Measurements from ENCODE around the gene NDUFAF3.

Gene NDUFAF3

DNA sequence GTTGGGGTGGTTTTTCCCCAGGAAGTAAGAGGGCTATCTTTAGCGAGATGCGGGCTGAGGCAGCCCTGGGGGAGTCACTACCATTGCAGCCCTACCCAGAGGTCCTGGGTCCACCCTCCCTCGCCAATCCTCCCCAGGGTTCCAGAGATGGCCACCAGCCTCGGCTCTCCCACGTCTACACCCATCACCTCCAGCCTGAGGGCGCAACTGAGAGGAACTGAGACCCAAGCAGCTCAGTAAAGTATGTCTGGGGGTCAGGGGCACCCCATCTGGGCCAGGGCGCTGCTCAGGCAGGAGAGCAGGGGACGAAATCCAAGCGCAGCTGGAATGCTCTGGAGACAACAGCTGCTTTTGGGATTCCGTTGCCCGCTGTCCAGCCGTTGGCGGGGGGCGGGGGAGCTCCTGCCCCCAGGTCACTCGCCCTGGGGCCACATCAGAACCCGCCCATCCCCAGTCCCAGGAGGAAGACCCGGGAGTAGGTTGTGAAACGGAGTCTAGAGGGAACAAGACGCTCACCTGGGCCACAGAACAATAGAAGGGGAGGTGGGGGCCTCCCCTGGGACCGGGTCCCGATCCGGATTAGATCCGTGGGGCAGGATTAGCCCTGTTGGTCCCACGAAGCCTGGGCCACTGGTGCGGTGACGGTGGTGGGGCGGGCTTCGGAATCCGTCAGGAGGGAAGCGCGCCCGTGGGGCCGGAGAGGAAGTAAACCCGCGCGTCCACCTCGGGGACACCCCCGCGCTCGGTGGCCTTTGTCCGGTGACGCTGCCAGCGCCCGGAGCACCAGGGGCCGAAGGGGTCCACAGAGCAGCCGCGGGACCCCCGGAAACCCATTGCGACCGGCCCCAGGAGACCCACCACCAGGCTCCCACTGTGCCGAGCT is 1.4 kb upstream of the NDUFAF3 start:
- peak overlapping the region; percentile 88 for H3K27ac ChIP-seq (ENCODE audit: poor library complexity, severe bottlenecking)

DNA sequence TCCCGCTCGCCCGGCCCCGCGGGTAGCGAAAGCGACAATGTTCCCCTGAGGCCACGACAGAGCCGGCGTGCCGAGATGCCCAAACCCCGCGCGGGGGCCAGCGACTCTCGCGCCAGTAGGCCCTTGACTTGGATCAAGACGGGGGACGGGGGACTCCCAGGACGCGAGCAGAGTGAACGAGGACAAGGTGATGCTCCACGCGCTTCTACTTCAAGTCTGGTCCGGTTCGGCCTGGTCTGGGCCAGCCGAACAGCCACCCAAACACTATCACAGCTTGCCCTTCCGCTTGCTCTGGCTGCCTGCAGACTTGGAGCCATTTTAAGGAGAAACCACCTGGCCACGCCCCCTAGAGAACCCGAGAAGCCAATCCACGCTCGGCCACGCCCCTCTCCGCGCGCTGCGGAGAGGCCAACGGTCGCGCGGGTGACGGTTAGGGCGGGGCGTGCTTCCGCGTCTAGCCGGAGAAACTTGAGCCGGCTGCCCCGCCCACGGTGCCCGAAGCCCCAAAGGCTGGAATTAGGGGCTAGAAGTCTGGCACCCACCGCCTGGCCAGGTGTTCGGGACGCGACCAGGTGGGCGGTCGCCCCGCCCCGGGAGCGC is 608 bp upstream of the NDUFAF3 start:
- peak; percentile 43 for ATAC-seq (ENCODE audit: low read depth)
- Histone ChIP-seq H3K27ac (ENCODE audit: poor library complexity, severe bottlenecking) (peak overlapping the region; percentile 88), H3K36me3 (ENCODE audit: low read depth) (peaks cover 41% of the 10 kb centered on the region), H3K9me3 (ENCODE audit: severe bottlenecking) (no peaks in the 10 kb centered on the region), H3K4me1 (ENCODE audit: insufficient read depth, poor library complexity, severe bottlenecking) (peaks cover 4% of the 10 kb centered on the region), H3K27me3 (ENCODE audit: insufficient read depth, poor library complexity, severe bottlenecking) (no peaks in the 10 kb centered on the region), H3K4me3 (ENCODE audit: severe bottlenecking) (peak overlapping the region; percentile 75)
- TF ChIP-seq, protein P1, sequence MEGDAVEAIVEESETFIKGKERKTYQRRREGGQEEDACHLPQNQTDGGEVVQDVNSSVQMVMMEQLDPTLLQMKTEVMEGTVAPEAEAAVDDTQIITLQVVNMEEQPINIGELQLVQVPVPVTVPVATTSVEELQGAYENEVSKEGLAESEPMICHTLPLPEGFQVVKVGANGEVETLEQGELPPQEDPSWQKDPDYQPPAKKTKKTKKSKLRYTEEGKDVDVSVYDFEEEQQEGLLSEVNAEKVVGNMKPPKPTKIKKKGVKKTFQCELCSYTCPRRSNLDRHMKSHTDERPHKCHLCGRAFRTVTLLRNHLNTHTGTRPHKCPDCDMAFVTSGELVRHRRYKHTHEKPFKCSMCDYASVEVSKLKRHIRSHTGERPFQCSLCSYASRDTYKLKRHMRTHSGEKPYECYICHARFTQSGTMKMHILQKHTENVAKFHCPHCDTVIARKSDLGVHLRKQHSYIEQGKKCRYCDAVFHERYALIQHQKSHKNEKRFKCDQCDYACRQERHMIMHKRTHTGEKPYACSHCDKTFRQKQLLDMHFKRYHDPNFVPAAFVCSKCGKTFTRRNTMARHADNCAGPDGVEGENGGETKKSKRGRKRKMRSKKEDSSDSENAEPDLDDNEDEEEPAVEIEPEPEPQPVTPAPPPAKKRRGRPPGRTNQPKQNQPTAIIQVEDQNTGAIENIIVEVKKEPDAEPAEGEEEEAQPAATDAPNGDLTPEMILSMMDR (IDR thresholded peaks at IDR 0.05; ENCODE audit: poor library complexity, severe bottlenecking), result no peak
- DNase-seq (ENCODE audit: low spot score), result peak; percentile 99

More for the DNA sequence above, 1.4 kb upstream of the NDUFAF3 start:
- Histone ChIP-seq H3K4me3 (ENCODE audit: severe bottlenecking) (peak overlapping the region; percentile 75), H3K9me3 (ENCODE audit: severe bottlenecking) (no peaks in the 10 kb centered on the region), H3K4me1 (ENCODE audit: insufficient read depth, poor library complexity, severe bottlenecking) (peaks cover 4% of the 10 kb centered on the region), H3K27me3 (ENCODE audit: insufficient read depth, poor library complexity, severe bottlenecking) (no peaks in the 10 kb centered on the region), H3K36me3 (ENCODE audit: low read depth) (peaks cover 42% of the 10 kb centered on the region)
- TF ChIP-seq, protein P1 (IDR thresholded peaks at IDR 0.05; ENCODE audit: poor library complexity, severe bottlenecking), result no peak
- ATAC-seq (ENCODE audit: low read depth) (no peak), DNase-seq (ENCODE audit: low spot score) (no peak)

DNA sequence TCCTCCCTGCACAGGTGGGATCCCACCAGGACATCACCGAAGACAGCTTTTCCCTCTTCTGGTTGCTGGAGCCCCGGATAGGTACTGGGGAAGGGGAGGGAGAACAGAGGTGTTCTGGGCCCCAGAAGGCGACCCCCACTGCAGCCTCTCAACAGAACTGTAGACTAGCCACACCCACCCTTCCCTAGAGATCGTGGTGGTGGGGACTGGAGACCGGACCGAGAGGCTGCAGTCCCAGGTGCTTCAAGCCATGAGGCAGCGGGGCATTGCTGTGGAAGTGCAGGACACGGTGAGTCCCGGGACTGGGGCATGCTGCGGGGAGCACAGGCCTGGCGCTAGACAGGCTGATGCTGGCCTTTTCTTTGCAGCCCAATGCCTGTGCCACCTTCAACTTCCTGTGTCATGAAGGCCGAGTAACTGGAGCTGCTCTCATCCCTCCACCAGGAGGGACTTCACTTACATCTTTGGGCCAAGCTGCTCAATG is 809 bp downstream of the NDUFAF3 start:
- TF ChIP-seq, protein P1 (IDR thresholded peaks at IDR 0.05; ENCODE audit: poor library complexity, severe bottlenecking), result no peak
- H3K27ac ChIP-seq (ENCODE audit: poor library complexity, severe bottlenecking), result peak overlapping the region; percentile 88
- peaks cover 4% of the 10 kb centered on the region for H3K4me1 ChIP-seq (ENCODE audit: insufficient read depth, poor library complexity, severe bottlenecking)
- ATAC-seq (ENCODE audit: low read depth), result no peak
- peak overlapping the region; percentile 75 for H3K4me3 ChIP-seq (ENCODE audit: severe bottlenecking)
- H3K36me3 ChIP-seq (ENCODE audit: low read depth), result peaks cover 49% of the 10 kb centered on the region
- no peak for DNase-seq (ENCODE audit: low spot score)
- H3K9me3 ChIP-seq (ENCODE audit: severe bottlenecking), result no peaks in the 10 kb centered on the region
- no peaks in the 10 kb centered on the region for H3K27me3 ChIP-seq (ENCODE audit: insufficient read depth, poor library complexity, severe bottlenecking)

DNA sequence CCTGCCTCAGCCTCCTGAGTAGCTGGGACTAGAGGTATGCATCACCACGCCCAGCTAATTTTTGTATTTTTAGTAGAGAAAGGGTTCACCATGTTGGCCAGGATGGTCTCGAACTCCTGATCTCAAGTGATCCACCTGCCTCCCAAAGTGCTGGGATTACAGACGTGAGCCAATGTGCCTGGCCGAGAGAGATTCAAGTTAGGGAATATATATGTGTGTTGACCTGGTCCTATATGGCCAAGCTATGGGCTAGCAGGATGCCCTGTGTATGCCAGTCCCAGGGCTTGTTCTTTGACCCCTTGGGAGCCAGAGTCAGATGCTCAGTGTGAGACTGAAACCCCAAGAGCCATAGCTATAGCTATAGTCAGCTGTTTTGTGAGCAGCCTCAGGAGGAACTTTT is 1.9 kb downstream of the NDUFAF3 start:
- TF ChIP-seq, protein P1 (IDR thresholded peaks at IDR 0.05; ENCODE audit: poor library complexity, severe bottlenecking), result no peak
- no peak for DNase-seq (ENCODE audit: low spot score)
- no peak overlapping the region for H3K27ac ChIP-seq (ENCODE audit: poor library complexity, severe bottlenecking)
- H3K36me3 ChIP-seq (ENCODE audit: low read depth), result peaks cover 56% of the 10 kb centered on the region
- no peak overlapping the region for H3K4me3 ChIP-seq (ENCODE audit: severe bottlenecking)
- ATAC-seq (ENCODE audit: low read depth), result no peak
- H3K4me1 ChIP-seq (ENCODE audit: insufficient read depth, poor library complexity, severe bottlenecking), result peaks cover 8% of the 10 kb centered on the region
- no peaks in the 10 kb centered on the region for H3K27me3 ChIP-seq (ENCODE audit: insufficient read depth, poor library complexity, severe bottlenecking)
- no peaks in the 10 kb centered on the region for H3K9me3 ChIP-seq (ENCODE audit: severe bottlenecking)
